Activated T-cell treated with anti-CD3 and anti-CD28 coated beads, Interleukin-2, amount 50 U/mL, for 48 hours (primary cell): Measurements from ENCODE around the gene DAAM1.

Experiments
- DNase-seq, 2 experiments: peaks; one replicate each; pipeline ENCODE4 v3.0.0-alpha.2; 2020

Gene DAAM1

GRCh38 chr14:59344016-59344415, 155.5 kb downstream of the DAAM1 start:
- DNase-seq, result no peak

- no peak for DNase-seq
Observed at GRCh38 chr14:59344691-59345455, 156.4 kb downstream of the DAAM1 start.

DNA sequence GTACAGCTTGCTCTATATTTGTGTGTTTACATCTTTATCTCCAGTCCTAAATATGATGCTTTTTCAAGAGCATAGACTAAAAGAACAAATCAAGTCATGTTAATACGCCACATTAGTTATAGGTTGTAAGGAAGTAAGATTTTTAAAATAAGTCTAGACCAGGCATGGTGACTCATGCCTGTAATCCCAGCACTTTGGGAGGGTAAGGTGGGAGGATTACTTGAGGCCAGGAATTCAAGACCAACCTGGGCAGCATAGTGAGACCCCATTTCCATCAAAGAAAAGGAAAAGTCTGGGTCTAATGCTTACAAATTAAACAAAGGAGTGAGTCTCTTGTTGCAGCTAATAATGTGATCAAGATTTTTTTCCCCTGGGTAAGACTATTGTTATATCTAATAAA, 157.9 kb downstream of the DAAM1 start:
- DNase-seq, result no peak

- no peak for DNase-seq
Observed at GRCh38 chr14:59346796-59347510, 158.5 kb downstream of the DAAM1 start.

- no peak for DNase-seq
Observed at GRCh38 chr14:59347511-59347900, 159.0 kb downstream of the DAAM1 start.

GRCh38 chr14:59347915-59348314, 159.4 kb downstream of the DAAM1 start:
- no peak for DNase-seq

DNA sequence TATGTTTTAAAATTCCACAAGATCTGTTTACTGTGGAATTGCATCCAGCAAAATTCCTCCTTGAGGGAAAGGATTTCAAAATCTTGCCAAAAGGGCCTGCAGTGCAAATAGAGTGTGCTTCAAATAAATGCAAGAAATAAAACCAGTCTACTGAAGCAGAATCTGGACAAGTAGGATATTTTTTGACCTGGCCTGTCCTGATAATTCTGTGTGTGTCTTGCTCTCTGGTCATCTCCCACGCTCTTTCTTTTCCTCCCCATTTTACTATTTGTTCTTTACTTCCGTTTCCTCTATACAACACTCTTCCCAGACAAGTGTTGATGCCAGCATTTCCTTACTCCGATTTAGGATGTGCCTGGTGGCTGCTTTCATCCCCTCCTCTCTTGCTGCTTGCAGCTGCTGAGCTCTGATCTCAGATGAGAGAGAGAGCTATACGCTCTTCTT, 160.8 kb downstream of the DAAM1 start:
- no peak for DNase-seq

- no peak for DNase-seq
Observed at GRCh38 chr14:59352961-59353360, 164.5 kb downstream of the DAAM1 start.

GRCh38 chr14:59354666-59355065, 166.2 kb downstream of the DAAM1 start:
- DNase-seq, result no peak

GRCh38 chr14:59355091-59355490, 166.6 kb downstream of the DAAM1 start:
- DNase-seq, result no peak

DNA sequence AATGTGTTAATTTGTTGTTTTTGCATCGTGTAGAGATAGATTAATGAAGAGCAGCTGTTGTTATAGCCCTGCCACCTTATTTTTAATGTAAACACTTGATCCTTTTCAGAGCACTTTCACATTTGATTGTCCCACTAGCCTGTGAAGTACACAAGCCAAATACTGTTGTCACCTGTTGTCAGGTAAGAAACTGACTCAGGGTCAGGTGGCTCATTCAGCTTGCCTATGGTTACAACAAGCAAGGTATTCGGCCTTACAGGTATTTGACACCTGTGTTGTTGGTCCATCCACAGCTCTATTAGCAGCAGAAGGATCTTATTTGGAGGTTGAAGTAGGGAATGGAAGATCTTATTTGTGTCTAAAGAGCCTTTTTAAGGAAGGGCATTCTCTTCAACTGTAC, 167.8 kb downstream of the DAAM1 start:
- DNase-seq, result no peak

GRCh38 chr14:59356767-59357166, 168.3 kb downstream of the DAAM1 start:
- no peak for DNase-seq

GRCh38 chr14:59358102-59358501, 169.6 kb downstream of the DAAM1 start:
- no peak for DNase-seq

DNA sequence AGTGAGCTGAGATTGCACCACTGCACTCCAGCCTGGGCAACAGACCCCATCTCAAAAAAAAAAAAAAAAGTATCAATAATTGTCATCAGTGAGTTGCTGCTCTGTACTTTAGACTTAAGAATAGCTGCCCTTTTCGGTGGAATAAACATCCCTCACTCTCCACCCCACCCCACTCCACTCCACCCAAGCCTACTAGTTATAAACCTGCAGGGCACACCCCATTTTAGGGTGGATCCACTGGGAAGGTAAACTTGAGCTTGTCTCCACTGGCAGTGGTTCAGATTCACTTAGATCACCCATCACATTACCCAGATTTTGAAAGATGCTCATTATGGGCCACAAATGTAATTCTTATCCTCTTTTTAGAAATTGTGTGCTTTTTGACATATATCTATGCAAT, 170.3 kb downstream of the DAAM1 start:
- DNase-seq, result no peak

GRCh38 chr14:59359431-59360124, 171.1 kb downstream of the DAAM1 start:
- no peak for DNase-seq

- DNase-seq, result no peak
Observed at GRCh38 chr14:59360233-59360632, 171.8 kb downstream of the DAAM1 start.

DNA sequence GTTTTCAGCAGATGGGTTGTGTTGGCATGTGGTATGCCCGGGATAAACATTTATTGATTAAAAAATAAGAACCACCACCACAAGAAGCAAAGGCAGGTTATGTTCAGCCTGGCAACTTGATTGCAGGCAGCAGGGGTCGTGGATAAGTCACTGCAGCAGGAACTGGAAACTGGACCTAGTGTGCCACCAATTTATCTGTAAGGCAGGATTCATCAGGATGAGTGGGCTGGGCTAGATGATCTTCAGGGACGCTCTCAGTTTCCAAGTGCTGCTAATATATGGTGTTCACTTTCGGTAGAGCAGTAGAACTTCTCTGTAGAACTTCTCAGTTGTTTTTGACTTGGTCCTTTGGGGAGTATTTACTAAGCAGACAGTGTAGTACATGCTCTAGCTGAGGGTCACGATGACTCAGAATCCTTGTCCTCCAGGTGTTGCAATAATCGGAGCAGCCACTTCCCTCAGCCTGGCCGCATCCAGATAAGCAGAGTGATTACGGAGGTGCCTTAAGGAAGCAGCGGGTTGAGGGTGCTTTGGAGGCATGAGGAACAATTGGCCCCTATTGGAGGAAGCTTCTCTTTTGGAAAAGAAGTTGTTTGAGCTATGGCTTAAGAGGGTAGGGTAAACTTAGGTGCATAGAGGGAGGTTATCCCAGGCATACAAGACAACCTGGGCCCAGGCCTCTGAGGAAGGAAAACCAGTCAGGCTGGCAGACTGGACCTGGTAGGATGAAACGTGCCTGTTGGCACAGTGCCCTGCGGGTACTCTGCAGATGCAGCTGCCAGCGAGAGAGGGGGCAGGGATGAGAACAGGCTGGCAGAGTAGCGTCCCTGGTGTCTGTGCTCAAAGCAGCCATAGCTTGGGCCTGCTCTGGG, 172.7 kb downstream of the DAAM1 start:
- no peak for DNase-seq

DNA sequence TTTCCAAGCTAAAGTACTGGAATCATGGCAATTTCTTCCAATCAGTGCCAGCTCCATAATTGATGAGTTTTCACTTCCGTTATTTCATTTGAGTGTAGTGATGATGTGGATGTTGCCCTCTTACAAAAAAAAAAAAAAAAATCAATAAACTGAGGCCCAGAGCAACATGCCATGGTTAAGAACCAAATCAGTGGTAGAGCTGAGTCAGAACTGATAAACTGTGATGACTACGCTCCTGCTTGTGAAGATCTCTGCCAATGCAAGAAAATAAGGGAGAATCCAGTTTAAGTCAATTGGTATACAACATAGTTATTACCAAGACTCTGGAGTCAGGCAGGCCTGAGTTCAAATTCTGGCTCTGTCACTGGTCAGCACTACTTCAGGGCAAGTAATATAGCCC, 174.0 kb downstream of the DAAM1 start:
- DNase-seq, result no peak

DNA sequence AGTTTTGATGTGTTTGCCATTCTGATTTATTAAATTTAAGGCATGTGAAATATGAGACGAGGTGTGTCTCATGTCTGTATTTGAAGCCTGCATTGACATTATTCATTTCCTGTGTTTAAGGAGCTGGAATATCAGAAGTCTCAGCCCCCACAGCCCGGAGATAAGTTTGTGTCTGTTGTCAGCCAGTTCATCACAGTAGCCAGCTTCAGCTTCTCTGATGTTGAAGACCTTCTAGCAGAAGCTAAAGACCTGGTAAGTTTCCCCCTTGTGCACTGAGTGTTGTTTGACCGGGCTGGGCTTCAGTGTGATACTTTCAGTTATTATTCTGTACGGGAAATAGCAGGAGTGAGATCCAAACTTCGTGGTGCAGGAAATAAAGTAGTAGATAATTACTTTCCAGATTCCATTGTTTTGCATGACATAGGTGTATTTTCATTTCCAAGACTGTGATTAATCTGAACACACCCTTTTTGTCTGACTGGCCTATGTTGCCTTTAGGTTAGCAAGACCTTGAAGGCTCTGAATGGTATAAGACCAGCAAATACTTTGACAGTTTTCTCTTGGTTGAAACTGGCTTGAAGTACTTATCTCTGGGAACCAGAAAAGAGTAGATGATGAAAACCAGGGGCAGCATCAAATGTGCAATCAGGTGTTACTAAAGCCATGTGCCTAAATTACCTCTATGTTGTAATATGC, 175.2 kb downstream of the DAAM1 start:
- DNase-seq, result no peak

- no peak for DNase-seq
Observed at GRCh38 chr14:59370158-59370742, 181.8 kb downstream of the DAAM1 start.

GRCh38 chr14:59371771-59372170, 183.3 kb downstream of the DAAM1 start:
- DNase-seq, result no peak

- no peak for DNase-seq
Observed at GRCh38 chr14:59374048-59374447, 185.6 kb downstream of the DAAM1 start.
